Vagina (tissue), 2 donors: ENCODE results near the gene CAPN9.

Experiments used
- CTCF ChIP-seq, 3 experiments: fragments of 450-650 bp in 2 of 3; fragments of 200-600 bp in 1 of 3; sonication (generic) in 1 of 3; IDR thresholded peaks; one replicate each; pipeline ENCODE4 v1.5.1; 2017 to 2019; ENCODE audit warnings: antibody characterized with exemption in 3 of 3, mild to moderate bottlenecking in 2 of 3, moderate library complexity in 2 of 3
- POLR2AphosphoS5 ChIP-seq, 2 donors: sonication (generic); formaldehyde crosslinking; IDR thresholded peaks; one replicate each; pipeline ENCODE4 v1.9.0; 2017; ENCODE audit warnings: antibody characterized with exemption in 2 of 2, mild to moderate bottlenecking in 2 of 2, low read depth in 1 of 2; ENCODE audit not compliant: insufficient read depth in 1 of 2

GRCh38 chr1:230745071-230745470 lies 2.1 kb upstream of the CAPN9 start:
- TF ChIP-seq CTCF (IDR thresholded peaks at IDR 0.05) (no peak), POLR2AphosphoS5 (IDR thresholded peaks at IDR 0.05; ENCODE audit: insufficient read depth in 1 of 2, low read depth in 1 of 2) (no peak)
